ENCODE data around the gene FXYD5.

DNA sequence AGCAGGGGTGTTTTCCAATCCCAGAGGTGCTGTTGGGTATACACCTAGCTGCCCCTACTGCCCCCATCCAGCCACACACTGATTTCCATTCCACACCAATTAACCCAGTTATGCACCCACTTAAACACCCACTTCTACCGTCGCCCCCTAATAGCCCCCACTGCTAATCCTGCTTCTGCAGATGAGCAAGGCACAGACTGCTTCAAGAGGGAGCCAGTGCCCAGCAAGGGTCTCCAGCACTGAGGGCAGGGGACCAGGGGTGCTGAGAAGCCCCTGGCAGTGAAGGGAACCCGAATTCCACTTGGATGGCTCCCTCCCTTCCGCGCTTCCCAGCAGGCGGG lies 10.3 kb upstream of the FXYD5 start:
- TF ChIP-seq MAX (IDR thresholded peaks at IDR 0.05) (no peak), EZH2 (IDR thresholded peaks at IDR 0.05) (no peak), REST (IDR thresholded peaks at IDR 0.05; ENCODE audit: low read depth) (no peak), TCF7L2 (IDR thresholded peaks at IDR 0.05; ENCODE audit: borderline replicate concordance, extremely low read depth, insufficient read depth, insufficient read length) (no peak), RAD21 (IDR thresholded peaks at IDR 0.05; ENCODE audit: low read depth) (no peak), ATF3 (IDR thresholded peaks at IDR 0.05) (no peak), POLR2A (IDR thresholded peaks at IDR 0.05; ENCODE audit: borderline replicate concordance, extremely low read depth, insufficient read depth, insufficient read length) (no peak)
- TF ChIP-seq, protein P1, sequence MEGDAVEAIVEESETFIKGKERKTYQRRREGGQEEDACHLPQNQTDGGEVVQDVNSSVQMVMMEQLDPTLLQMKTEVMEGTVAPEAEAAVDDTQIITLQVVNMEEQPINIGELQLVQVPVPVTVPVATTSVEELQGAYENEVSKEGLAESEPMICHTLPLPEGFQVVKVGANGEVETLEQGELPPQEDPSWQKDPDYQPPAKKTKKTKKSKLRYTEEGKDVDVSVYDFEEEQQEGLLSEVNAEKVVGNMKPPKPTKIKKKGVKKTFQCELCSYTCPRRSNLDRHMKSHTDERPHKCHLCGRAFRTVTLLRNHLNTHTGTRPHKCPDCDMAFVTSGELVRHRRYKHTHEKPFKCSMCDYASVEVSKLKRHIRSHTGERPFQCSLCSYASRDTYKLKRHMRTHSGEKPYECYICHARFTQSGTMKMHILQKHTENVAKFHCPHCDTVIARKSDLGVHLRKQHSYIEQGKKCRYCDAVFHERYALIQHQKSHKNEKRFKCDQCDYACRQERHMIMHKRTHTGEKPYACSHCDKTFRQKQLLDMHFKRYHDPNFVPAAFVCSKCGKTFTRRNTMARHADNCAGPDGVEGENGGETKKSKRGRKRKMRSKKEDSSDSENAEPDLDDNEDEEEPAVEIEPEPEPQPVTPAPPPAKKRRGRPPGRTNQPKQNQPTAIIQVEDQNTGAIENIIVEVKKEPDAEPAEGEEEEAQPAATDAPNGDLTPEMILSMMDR (IDR thresholded peaks at IDR 0.05 in 2 of 3, conservative IDR thresholded peaks at IDR 0.05 in 1 of 3; ENCODE audit: borderline replicate concordance in 1 of 3, insufficient read depth in 1 of 3, low read depth in 2 of 3, low read length in 2 of 3): no peak
